HepG2 (cell line): ENCODE data around the gene ATE1. TPM values are rescaled to one million over a fixed set of nuclear protein-coding genes. Genes with fewer than 3 reads are reported as not detected.

Experiments used
- ATAC-seq: fragments of 200-7000 bp; cut with Tn5 transposase; 3 replicates; pipeline ENCODE4 v1.9.1; 2020; ENCODE audit warnings: mild to moderate bottlenecking, moderate library complexity
- BruUV-seq: library from RNA; stranded (reverse); fragments of 400-500 nt; replicated peaks from 2 replicates; lab custom pipeline; 2021; lab: Mats Ljungman, UMichigan
- CTCF ChIA-PET: fragments of 300-600 bp; formaldehyde crosslinking; extraction: SDS; loops from one replicate; lab custom pipeline; 2021; ENCODE audit warnings: low total read pairs, inconsistent platforms, low intra/inter-chr PET ratio; lab: Yijun Ruan, JAX
- POLR2A ChIA-PET: fragments of 350-600 bp; sonication (Branson Sonifier 250); formaldehyde crosslinking; loops from one replicate; lab custom pipeline; 2020; ENCODE audit warnings: antibody characterized with exemption, inconsistent platforms; lab: Yijun Ruan, JAX
- DNase-seq: peaks from one replicate; pipeline ENCODE4 v3.0.0-alpha.2; 2015; ENCODE audit warnings: low spot score
- FAIRE-seq: peaks from 3 replicates; lab custom pipeline; 2011; peaks lifted over from hg19 to GRCh38; lab: Jason Lieb, UNC
- H2AFZ ChIP-seq: one replicate; pipeline ENCODE4 v1.6.1; 2011; ENCODE audit warnings: low read length, inconsistent platforms
- H3K27ac ChIP-seq: fragments of 300-600 bp; 3 replicates; pipeline ENCODE4 v1.8.0; 2011; ENCODE audit warnings: mixed run types, mild to moderate bottlenecking, mixed read lengths, low read length, inconsistent platforms; ENCODE audit not compliant: insufficient read depth; ENCODE audit errors: extremely low read length
- H3K27me3 ChIP-seq, 2 experiments: fragments of 200-600 bp in 1 of 2; 2 replicates in 1 of 2; 3 replicates in 1 of 2; pipeline versions ENCODE4 v1.6.0 to v1.8.0; 2011; ENCODE audit warnings: low read length in 2 of 2, mild to moderate bottlenecking in 2 of 2, moderate library complexity in 2 of 2, inconsistent platforms in 1 of 2; ENCODE audit not compliant: insufficient read depth in 2 of 2, control insufficient read depth in 1 of 2
- H3K36me3 ChIP-seq, 2 experiments: fragments of 200-600 bp in 1 of 2; replicated peaks in 1 of 2; 2 replicates in 1 of 2; 3 replicates in 1 of 2; pipeline versions ENCODE4 v1.5.1 to v1.8.0; 2011; ENCODE audit warnings: low read length in 2 of 2, inconsistent platforms in 1 of 2; ENCODE audit not compliant: insufficient read depth in 2 of 2, control insufficient read depth in 1 of 2
- H3K4me1 ChIP-seq: 2 replicates; pipeline ENCODE4 v1.5.1; 2012; ENCODE audit warnings: low read length, inconsistent platforms; ENCODE audit not compliant: insufficient read depth
- H3K4me2 ChIP-seq: 2 replicates; pipeline ENCODE4 v1.6.0; 2011; ENCODE audit warnings: low read depth, low read length, inconsistent platforms
- H3K4me3 ChIP-seq, 3 experiments: fragments of 200-600 bp in 1 of 3; sonication (generic), shearing (Covaris generic) in 1 of 3; replicated peaks in 1 of 3; 2 replicates each; pipeline ENCODE4 v1.5.1; 2011 to 2016; ENCODE audit warnings: low read length in 3 of 3, inconsistent platforms in 2 of 3, low read depth in 2 of 3, mild to moderate bottlenecking in 2 of 3, control low read depth in 1 of 3, mixed read lengths in 1 of 3; ENCODE audit not compliant: insufficient read depth in 1 of 3
- H3K79me2 ChIP-seq: one replicate; pipeline ENCODE4 v1.6.1; 2011; ENCODE audit warnings: low read length, inconsistent platforms; ENCODE audit not compliant: insufficient read depth
- H3K9ac ChIP-seq: 2 replicates; pipeline ENCODE4 v1.6.0; 2011; ENCODE audit warnings: mild to moderate bottlenecking, low read depth, low read length, inconsistent platforms; ENCODE audit not compliant: insufficient read depth
- H3K9me3 ChIP-seq: 2 replicates; pipeline ENCODE4 v1.5.1; 2012; ENCODE audit warnings: mild to moderate bottlenecking, low read length
- H4K20me1 ChIP-seq: 2 replicates; pipeline ENCODE4 v1.6.0; 2011; ENCODE audit warnings: inconsistent platforms, mild to moderate bottlenecking, low read length, moderate library complexity; ENCODE audit not compliant: insufficient read depth
- SIN3B ChIP-seq: fragments of 150-350 bp; IDR thresholded peaks from 2 replicates; pipeline ENCODE4 v1.6.1; 2014; ENCODE audit warnings: low read length
- ZNF703 ChIP-seq: sonication (generic); formaldehyde crosslinking; IDR thresholded peaks from 2 replicates; pipeline ENCODE4 v1.5.1; 2020; ENCODE audit warnings: missing genetic modification reagents, mild to moderate bottlenecking, moderate library complexity, borderline replicate concordance
- WGBS: methylation state at CpG from one replicate; pipeline ENCODE4 v1.1.6; 2017; ENCODE audit warnings: low lambda C conversion rate; 5-methylcytosine and 5-hydroxymethylcytosine counted together
- in situ Hi-C: cut with HindIII; loops from 2 replicates; pipeline ENCODE4 v1.10.0; 2017; ENCODE audit warnings: low pct_unique_long_range_greater_than_20kb; ENCODE audit not compliant: extremely low pct_ligation_motif_present
- intact Hi-C: fragments of 100-400 bp; cut with micrococcal nuclease; formaldehyde crosslinking; loops from one replicate; pipeline ENCODE4 v1.10.0; 2022; ENCODE audit not compliant: unreplicated experiment
- polyA plus RNA-seq, 8 experiments: library from polyadenylated mRNA; depleted of rRNA in 3 of 8; stranded (reverse) in 7 of 8; unstranded in 1 of 8; fragments of >200 nt; fragmentation: Illumina TruSeq in 4 of 8; extraction: Trizol in 4 of 8; gene quantifications; 2 replicates each; pipeline versions ENCODE4 v1.2.1 to v1.2.3, GENCODE V29; 2011 to 2016; ENCODE audit warnings: low read depth in 4 of 8, missing spikeins in 1 of 8, mixed read lengths in 1 of 8; ENCODE audit not compliant: insufficient read depth in 1 of 8
- total RNA-seq, 5 experiments: library from RNA; depleted of rRNA; stranded (reverse); fragments of >200 nt; fragmentation: Illumina TruSeq; extraction: Trizol; gene quantifications; 2 replicates each; pipeline ENCODE4 v1.2.3, GENCODE V29; 2016; ENCODE audit warnings: low read depth in 1 of 5

ATE1 gene
- total and polyA plus RNA-seq, 2 of the 13 experiments (the other 11 are each of a cell fraction or from before 2014, with no cell fraction given): 17.5 to 42.2 TPM

GRCh38 chr10:121965996-121966395 lies 38.2 kb upstream of the ATE1 start:
- FAIRE-seq: no peak
- no peak overlapping the region for H3K4me2 ChIP-seq
- WGBS: 96% methylated on average over 3 of the region's 3 CpGs
- H3K79me2 ChIP-seq: no peaks in the 10 kb centered on the region
- no peaks in the 10 kb centered on the region for H3K27me3 ChIP-seq
- TF ChIP-seq SIN3B: no peak
- TF ChIP-seq, all 625 proteins: peak for 0
- Histone ChIP-seq H3K4me3 (no peak overlapping the region), H3K27ac (no peak overlapping the region), H4K20me1 (no peaks in the 10 kb centered on the region), H3K9me3 (no peaks in the 10 kb centered on the region), H3K4me1 (no peaks in the 10 kb centered on the region), H3K36me3 (peaks cover 11 to 48% of the 10 kb centered on the region in 2 experiments), H3K9ac (no peak overlapping the region), H2AFZ (no peak overlapping the region)
- intact Hi-C loops (no loop called here), in situ Hi-C loops (no loop called here)
- ChIA-PET POLR2A (no interaction called here), CTCF (no interaction called here)
- DNase-seq: no peak
- TSS peak; percentile 30 for BruUV-seq
- ATAC-seq: no peak

- H3K27ac ChIP-seq: no peak overlapping the region
- no peaks in the 10 kb centered on the region for H3K27me3 ChIP-seq
- peaks cover 6 to 47% of the 10 kb centered on the region in 2 experiments; a peak in 4 of 5 replicates for H3K36me3 ChIP-seq
- no peak overlapping the region for H2AFZ ChIP-seq
- H3K4me1 ChIP-seq: no peaks in the 10 kb centered on the region
- BruUV-seq: no TSS peak
- no peak for FAIRE-seq
- ChIA-PET POLR2A (no interaction called here), CTCF (no interaction called here)
- TF ChIP-seq ZNF703 (CRISPR knock-in tag): no peak
- intact Hi-C loops: no loop called here
- H3K4me3 ChIP-seq: no peak overlapping the region
- no peaks in the 10 kb centered on the region for H3K79me2 ChIP-seq
- no peak overlapping the region for H3K9ac ChIP-seq
- 92% methylated on average over 2 of the region's 2 CpGs for WGBS
- in situ Hi-C loops: no loop called here
- ATAC-seq: no peak
- no peaks in the 10 kb centered on the region for H3K9me3 ChIP-seq
- H3K4me2 ChIP-seq: no peak overlapping the region
- no peak for DNase-seq
- no peaks in the 10 kb centered on the region for H4K20me1 ChIP-seq
Measured at GRCh38 chr10:121961456-121961855, 33.6 kb upstream of the ATE1 start.
